Body of pancreas (tissue), 4 donors: ENCODE data around the gene DUS3L. TPM values are rescaled to one million over a fixed set of nuclear protein-coding genes. Genes with fewer than 3 reads are reported as not detected.

Source experiments
- ATAC-seq: fragments of 150-250 bp; one replicate; pipeline ENCODE4 v1.9.1; 2016
- DNase-seq, 4 donors: peaks; one replicate each; pipeline ENCODE4 v3.0.0-alpha.2; 2019
- H3K27ac ChIP-seq, 4 donors: fragments of 200-600 bp; sonication (generic); 1 replicate in 3 of 4; 2 replicates in 1 of 4; pipeline versions ENCODE4 v1.5.1 to v1.6.1; 2016 to 2019; ENCODE audit warnings: mild to moderate bottlenecking in 1 of 4, mixed read lengths in 1 of 4, moderate library complexity in 1 of 4
- H3K27me3 ChIP-seq, 2 donors: fragments of 200-600 bp; sonication (generic); one replicate each; pipeline ENCODE4 v1.6.0; 2016; ENCODE audit warnings: mild to moderate bottlenecking in 1 of 2
- H3K36me3 ChIP-seq, 2 donors: fragments of 200-600 bp; sonication (generic); replicated peaks in 1 of 2; 2 replicates each; pipeline ENCODE4 v1.5.1; 2016; ENCODE audit warnings: low read depth in 2 of 2; ENCODE audit not compliant: insufficient read depth in 1 of 2
- H3K4me1 ChIP-seq: fragments of 200-600 bp; sonication (generic); one replicate; pipeline ENCODE4 v1.6.0; 2016
- H3K4me3 ChIP-seq, 2 donors: fragments of 200-600 bp; sonication (generic); 1 replicate in 1 of 2; 2 replicates in 1 of 2; pipeline ENCODE4 v1.5.1; 2016 to 2019
- H3K9me3 ChIP-seq, 3 donors: fragments of 200-600 bp; sonication (generic); 1 replicate in 2 of 3; 2 replicates in 1 of 3; pipeline ENCODE4 v1.5.1; 2016
- POLR2A ChIP-seq, 3 donors: fragments of 450-650 bp; IDR thresholded peaks; one replicate each; pipeline ENCODE4 v1.6.1; 2016; ENCODE audit warnings: antibody characterized with exemption in 3 of 3, mild to moderate bottlenecking in 2 of 3
- WGBS, 2 donors: methylation state at CpG; one replicate each; pipeline ENCODE4 v1.1.5; 2017; 5-methylcytosine and 5-hydroxymethylcytosine counted together
- intact Hi-C: fragments of 100-400 bp; cut with DNase I; formaldehyde crosslinking; loops from one replicate; pipeline ENCODE4 v1.15.1; 2023
- total RNA-seq, 2 donors: library from RNA; depleted of rRNA; stranded (reverse); fragments of >200 nt; gene quantifications; one replicate each; pipeline ENCODE4 v1.1.0, GENCODE V29; 2016
- TF ChIP-seq, protein P1 (sequence below), 7 experiments: fragments of 450-650 bp in 4 of 7; fragments of 200-600 bp in 3 of 7; sonication (generic) in 3 of 7; IDR thresholded peaks; one replicate each; pipeline ENCODE4 v1.5.1; 2016 to 2019; ENCODE audit warnings: antibody characterized with exemption in 7 of 7

DUS3L gene
- total RNA-seq, 2 donors from 2014 or later: 28.0 to 39.6 TPM

DNA sequence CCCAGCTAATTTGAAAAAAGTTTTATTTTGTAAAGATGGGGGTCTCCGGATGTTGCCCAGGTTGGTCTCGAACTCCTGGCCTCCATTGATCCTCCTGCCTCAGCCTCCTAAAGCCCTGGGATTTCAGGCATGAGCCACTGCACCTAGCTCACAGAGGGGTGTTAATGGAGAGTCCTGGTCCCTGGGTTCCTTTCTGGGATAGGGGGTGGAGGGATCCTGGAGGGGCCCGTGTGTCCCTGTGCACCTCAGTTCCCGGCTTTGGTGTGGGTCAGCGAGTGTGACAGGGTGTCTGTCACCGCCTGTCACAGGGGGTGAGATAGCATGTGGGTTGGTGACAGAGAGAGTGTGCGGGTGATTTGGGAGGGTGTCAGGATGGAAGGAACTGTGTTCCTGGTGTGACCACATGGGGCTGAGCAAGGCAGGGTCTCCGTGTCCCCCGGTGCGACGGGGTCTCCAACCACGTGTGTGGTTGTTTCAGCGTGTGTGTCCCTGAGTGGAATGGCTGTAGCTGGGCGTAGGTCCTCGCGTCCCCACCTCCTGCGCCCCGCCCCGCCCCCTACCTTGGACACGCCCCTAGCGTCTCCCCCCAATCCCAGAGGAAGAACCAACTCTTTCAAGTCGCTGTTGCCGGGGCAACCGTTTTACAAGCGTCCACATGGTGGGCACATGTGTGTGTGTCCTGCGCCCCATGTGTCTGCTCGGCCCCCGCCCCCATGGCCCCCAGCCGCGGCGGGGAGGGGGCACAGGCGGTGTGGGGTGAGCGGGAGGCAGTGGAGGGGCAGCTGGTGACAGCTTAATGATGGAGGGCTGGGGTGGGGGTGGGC lies 11.0 kb upstream of the DUS3L start:
- Histone ChIP-seq H3K4me1 (peaks cover 72% of the 10 kb centered on the region), H3K4me3 (no peak overlapping the region), H3K27ac (no peak overlapping the region), H3K36me3 (no peaks in the 10 kb centered on the region), H3K9me3 (no peaks in the 10 kb centered on the region), H3K27me3 (no peaks in the 10 kb centered on the region)
- TF ChIP-seq, protein P1, sequence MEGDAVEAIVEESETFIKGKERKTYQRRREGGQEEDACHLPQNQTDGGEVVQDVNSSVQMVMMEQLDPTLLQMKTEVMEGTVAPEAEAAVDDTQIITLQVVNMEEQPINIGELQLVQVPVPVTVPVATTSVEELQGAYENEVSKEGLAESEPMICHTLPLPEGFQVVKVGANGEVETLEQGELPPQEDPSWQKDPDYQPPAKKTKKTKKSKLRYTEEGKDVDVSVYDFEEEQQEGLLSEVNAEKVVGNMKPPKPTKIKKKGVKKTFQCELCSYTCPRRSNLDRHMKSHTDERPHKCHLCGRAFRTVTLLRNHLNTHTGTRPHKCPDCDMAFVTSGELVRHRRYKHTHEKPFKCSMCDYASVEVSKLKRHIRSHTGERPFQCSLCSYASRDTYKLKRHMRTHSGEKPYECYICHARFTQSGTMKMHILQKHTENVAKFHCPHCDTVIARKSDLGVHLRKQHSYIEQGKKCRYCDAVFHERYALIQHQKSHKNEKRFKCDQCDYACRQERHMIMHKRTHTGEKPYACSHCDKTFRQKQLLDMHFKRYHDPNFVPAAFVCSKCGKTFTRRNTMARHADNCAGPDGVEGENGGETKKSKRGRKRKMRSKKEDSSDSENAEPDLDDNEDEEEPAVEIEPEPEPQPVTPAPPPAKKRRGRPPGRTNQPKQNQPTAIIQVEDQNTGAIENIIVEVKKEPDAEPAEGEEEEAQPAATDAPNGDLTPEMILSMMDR (IDR thresholded peaks at IDR 0.05): no peak
- TF ChIP-seq POLR2A (IDR thresholded peaks at IDR 0.05): no peak
- DNase-seq: no peak
- WGBS, 2 donors: 42 to 73% methylated on average over 16 to 33 of the region's 33 CpGs
- intact Hi-C loops: no loop called here
- ATAC-seq: no peak

DNA sequence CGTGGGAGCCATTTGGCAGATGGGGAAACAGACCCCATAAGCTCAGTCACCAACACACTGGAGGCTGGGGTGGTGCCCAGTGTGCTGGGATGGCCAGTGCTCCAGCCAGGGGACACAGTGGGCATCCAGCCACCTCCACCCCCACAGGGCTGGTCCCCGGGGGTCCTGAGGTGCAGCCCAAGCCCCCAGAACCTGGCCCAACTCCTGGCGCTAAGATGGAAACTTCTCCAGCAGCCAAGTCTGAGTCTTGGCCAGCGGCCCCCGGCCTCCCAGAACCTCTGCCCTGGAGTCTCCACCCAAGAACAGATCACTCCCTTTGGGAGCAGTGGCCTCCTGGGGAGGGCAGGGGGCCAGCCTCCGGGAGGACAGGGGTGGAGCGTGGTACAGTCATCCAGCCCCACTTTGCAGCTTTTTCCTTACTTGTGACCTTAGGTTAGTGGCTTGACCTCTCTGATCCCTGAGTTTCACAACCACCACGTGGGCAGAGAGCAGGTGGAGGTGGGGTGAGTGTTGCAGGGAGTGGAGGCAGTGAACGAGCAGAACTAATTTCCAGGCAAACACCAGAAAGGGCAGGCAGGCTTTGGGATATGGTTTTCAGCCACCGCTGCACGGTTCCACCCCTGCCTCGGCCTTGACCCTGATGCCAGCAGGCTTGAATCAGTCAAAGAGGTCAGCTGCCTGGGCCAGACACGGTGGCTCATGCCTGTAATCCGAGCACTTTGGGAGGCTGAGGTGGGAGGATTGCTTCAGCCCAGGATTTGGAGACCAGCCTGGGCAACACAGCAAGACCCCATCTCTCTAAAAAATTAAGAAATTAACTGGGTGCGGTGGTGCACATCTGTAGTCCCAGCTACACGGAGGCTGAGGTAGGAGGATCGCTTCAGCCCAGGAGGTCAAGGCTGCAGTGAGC lies 9.7 kb upstream of the DUS3L start:
- Histone ChIP-seq H3K27ac (peak overlapping the region; percentile 33 to 78 (median 66)), H3K4me1 (peaks cover 62% of the 10 kb centered on the region), H3K27me3 (no peaks in the 10 kb centered on the region), H3K9me3 (no peaks in the 10 kb centered on the region), H3K4me3 (no peak overlapping the region), H3K36me3 (no peaks in the 10 kb centered on the region)
- no peak for ATAC-seq
- peak in 1 of 4 donors; percentile 52 for DNase-seq
- intact Hi-C loops: no loop called here
- TF ChIP-seq, protein P1 (IDR thresholded peaks at IDR 0.05): no peak
- no peak for TF ChIP-seq POLR2A (IDR thresholded peaks at IDR 0.05)
- WGBS, 2 donors: 59 to 64% methylated on average over 7 to 17 of the region's 17 CpGs

DNA sequence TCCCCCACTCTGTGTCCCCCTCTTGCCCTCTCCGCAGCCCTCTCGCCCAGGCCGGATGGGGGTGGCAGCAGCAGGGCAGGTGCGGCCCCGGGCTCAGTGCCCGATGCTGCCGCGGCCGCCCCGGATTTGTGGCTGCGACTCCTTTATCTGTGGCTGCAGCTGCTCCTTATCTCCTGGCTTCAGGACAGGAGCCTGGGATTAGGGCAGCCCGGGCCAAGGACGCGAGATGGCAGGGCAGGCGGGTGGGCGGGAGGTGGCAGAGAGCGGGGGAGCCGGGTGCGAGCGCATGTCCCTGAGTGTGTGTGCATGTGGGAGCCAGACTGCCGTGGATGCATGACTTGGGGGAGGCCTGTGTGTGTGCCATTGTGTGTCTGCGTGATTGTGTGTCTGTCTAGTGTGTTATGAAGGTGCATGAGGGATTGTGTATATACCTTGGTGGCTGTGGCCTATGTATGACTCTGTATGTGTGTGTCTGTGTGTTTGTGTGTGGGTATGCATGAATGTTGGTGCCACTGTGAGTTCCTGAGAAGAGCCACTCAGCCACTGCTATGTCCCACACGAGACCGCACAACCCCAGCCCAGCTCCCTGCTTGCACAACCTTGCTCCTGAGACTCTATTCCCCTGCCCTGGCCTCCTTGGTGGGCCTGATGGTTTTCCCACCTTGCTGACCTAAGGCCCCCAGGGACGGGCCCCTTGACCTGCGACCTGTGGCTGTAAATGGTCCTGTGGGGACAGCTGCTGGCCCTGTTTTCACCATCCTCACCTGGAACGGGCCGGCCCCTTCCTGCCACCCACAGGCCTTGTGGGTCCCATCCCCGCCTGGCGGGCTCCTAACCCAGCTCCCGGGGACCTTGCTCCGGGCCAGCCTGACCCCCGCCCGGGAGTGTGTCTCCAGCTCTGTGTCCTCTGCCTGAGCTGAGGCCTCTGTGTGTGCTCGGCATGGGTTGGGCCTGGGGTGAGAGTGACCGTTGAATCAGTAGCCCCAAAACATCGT lies 8.6 kb upstream of the DUS3L start:
- Histone ChIP-seq H3K4me3 (no peak overlapping the region), H3K4me1 (peaks cover 57% of the 10 kb centered on the region), H3K9me3 (no peaks in the 10 kb centered on the region), H3K36me3 (no peaks in the 10 kb centered on the region), H3K27ac (peak overlapping the region; percentile 58 to 78 (median 72)), H3K27me3 (no peaks in the 10 kb centered on the region)
- intact Hi-C loops: no loop called here
- DNase-seq (peak; percentile 78 to 88 (median 84)), ATAC-seq (peak; percentile 64)
- TF ChIP-seq, protein P1 (IDR thresholded peaks at IDR 0.05): no peak
- TF ChIP-seq POLR2A (IDR thresholded peaks at IDR 0.05): no peak
- 25 to 36% methylated on average over 22 to 37 of the region's 37 CpGs for WGBS, 2 donors

DNA sequence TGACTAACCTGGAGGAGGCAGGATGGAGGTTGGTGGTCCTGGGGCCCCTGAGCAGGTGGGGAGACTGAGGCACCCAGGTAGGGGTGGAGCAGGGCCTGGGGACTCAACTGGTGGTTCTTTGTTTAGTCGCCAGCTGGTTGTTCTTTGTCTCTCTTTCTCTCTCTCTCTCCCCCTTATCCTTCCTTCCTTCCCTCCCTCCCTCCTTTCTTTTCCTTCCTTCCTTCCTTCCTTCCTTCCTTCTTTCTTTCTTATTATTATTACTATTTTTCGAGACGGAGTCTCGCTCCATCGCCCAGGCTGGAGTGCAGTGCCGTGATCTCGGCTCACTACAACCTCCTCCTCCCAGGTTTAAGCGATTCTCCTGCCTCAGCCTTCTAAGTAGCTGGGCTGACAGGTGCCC lies 7.3 kb upstream of the DUS3L start:
- Histone ChIP-seq H3K4me3 (no peak overlapping the region), H3K27me3 (no peaks in the 10 kb centered on the region), H3K27ac (peak overlapping the region; percentile 26 to 78 (median 72)), H3K36me3 (no peaks in the 10 kb centered on the region), H3K9me3 (no peaks in the 10 kb centered on the region), H3K4me1 (peaks cover 49% of the 10 kb centered on the region)
- DNase-seq (no peak), ATAC-seq (no peak)
- TF ChIP-seq, protein P1 (IDR thresholded peaks at IDR 0.05): no peak
- TF ChIP-seq POLR2A (IDR thresholded peaks at IDR 0.05): no peak
- 86 to 94% methylated on average over 7 to 8 of the region's 8 CpGs for WGBS, 2 donors
- intact Hi-C loops: no loop called here
